Measurements from ENCODE around the gene VDR.

- TF ChIP-seq EZH2 (IDR thresholded peaks at IDR 0.05; ENCODE audit: borderline replicate concordance, low read depth, low read length, severe bottlenecking) (no peak), CTCF (IDR thresholded peaks at IDR 0.05; ENCODE audit: borderline replicate concordance, extremely low read depth, low read length, poor library complexity, severe bottlenecking) (no peak)
Measured at GRCh38 chr12:47793015-47793681, 111.6 kb downstream of the VDR start.

All from DND-41 (cell line).